Brain microvascular endothelial cell (primary cell): ENCODE results near the gene IL2RA.
"Not testable (repeated sequence)": the region's sequence is repeated elsewhere in the genome, so short reads cannot be mapped to it uniquely, and the experiment has no call there.

Experiments used
- DNase-seq: peaks from one replicate; pipeline ENCODE4 v3.0.0-alpha.2; 2020
- H3K27ac ChIP-seq: fragments of 250-450 bp; sonication (Bioruptor Pico); 2 replicates; pipeline ENCODE4 v1.5.1; 2020; ENCODE audit warnings: mild to moderate bottlenecking, moderate library complexity
- H3K27me3 ChIP-seq: fragments of 250-450 bp; sonication (Bioruptor Pico); replicated peaks from 2 replicates; pipeline ENCODE4 v1.5.1; 2020; ENCODE audit warnings: mild to moderate bottlenecking
- H3K36me3 ChIP-seq: fragments of 250-450 bp; sonication (Bioruptor Pico); replicated peaks from 2 replicates; pipeline ENCODE4 v1.5.1; 2020; ENCODE audit warnings: mild to moderate bottlenecking
- H3K4me3 ChIP-seq: 2 replicates; pipeline ENCODE4 v1.5.1; 2011; ENCODE audit warnings: low read depth, mild to moderate bottlenecking, control low read depth, low read length, moderate library complexity
- CTCF ChIP-seq: IDR thresholded peaks from 2 replicates; pipeline ENCODE4 v1.5.1; 2011; ENCODE audit warnings: low read depth, mild to moderate bottlenecking, moderate library complexity, low read length, control low read depth, inconsistent platforms; ENCODE audit errors: missing control alignments
- in situ Hi-C: cut with HindIII; loops from 2 replicates; pipeline ENCODE4 v1.10.0; 2017; ENCODE audit warnings: low sequenced_read_pairs, low pct_ligation_motif_present

The IL2RA gene

GRCh38 chr10:6062101-6062771 is at the start of gene IL2RA:
Gene IL2RA (minus strand): TSS chr10:6062367. CDS start chr10:6062151, 216 bp downstream.
- Histone ChIP-seq H3K27me3 (peaks cover 2% of the 10 kb centered on the region), H3K36me3 (no peaks in the 10 kb centered on the region), H3K27ac (no peak within 1 kb of the TSS), H3K4me3 (no peak within 1 kb of the TSS)
- in situ Hi-C loops: no loop called here
- DNase-seq: no peak
- TF ChIP-seq CTCF: no peak

- Histone ChIP-seq H3K36me3 (peaks cover 53% of the 10 kb centered on the region), H3K27me3 (no peaks in the 10 kb centered on the region), H3K4me3 (no peak overlapping the region), H3K27ac (no peak overlapping the region)
- no peak for DNase-seq
- no peak for TF ChIP-seq CTCF
- in situ Hi-C loops: no loop called here
Measured at GRCh38 chr10:6110136-6110535, 48.0 kb upstream of the IL2RA start.

- H3K27ac ChIP-seq: no peak overlapping the region
- DNase-seq: no peak
- peaks cover 49% of the 10 kb centered on the region for H3K36me3 ChIP-seq
- in situ Hi-C loops: no loop called here
- no peak for TF ChIP-seq CTCF
- H3K27me3 ChIP-seq: no peaks in the 10 kb centered on the region
- H3K4me3 ChIP-seq: no peak overlapping the region
Measured at GRCh38 chr10:6109444-6109775, 47.2 kb upstream of the IL2RA start.

- TF ChIP-seq CTCF: peak; percentile 54
- H3K27me3 ChIP-seq: no peaks in the 10 kb centered on the region
- H3K4me3 ChIP-seq: no peak overlapping the region
- no peak overlapping the region for H3K27ac ChIP-seq
- in situ Hi-C loops: no loop called here
- H3K36me3 ChIP-seq: peaks cover 44% of the 10 kb centered on the region
- DNase-seq: no peak
Measured at GRCh38 chr10:6108631-6109443, 46.7 kb upstream of the IL2RA start.

- H3K4me3 ChIP-seq: no peak overlapping the region
- H3K27ac ChIP-seq: no peak overlapping the region
- in situ Hi-C loops: no loop called here
- no peak for TF ChIP-seq CTCF
- no peaks in the 10 kb centered on the region for H3K27me3 ChIP-seq
- H3K36me3 ChIP-seq: peaks cover 42% of the 10 kb centered on the region
- no peak for DNase-seq
Measured at GRCh38 chr10:6108072-6108471, 45.9 kb upstream of the IL2RA start.

GRCh38 chr10:6107616-6108015 is 45.4 kb upstream of the IL2RA start:
- H3K36me3 ChIP-seq: peaks cover 40% of the 10 kb centered on the region
- in situ Hi-C loops: not testable (repeated sequence)

More at GRCh38 chr10:6107616-6108015, 45.4 kb upstream of the IL2RA start:
- DNase-seq, H3K27ac ChIP-seq, H3K27me3 ChIP-seq, H3K4me3 ChIP-seq: not testable (repeated sequence)
